Activated CD8-positive, alpha-beta memory T cell treated with anti-CD3 and anti-CD28 coated beads, Interleukin-2, amount 10 ng/mL, durations not matched to agents 7 days and 5 days (primary cell): ENCODE results near the gene CELA3A. TPM values are rescaled to one million over a fixed set of nuclear protein-coding genes. Genes with fewer than 3 reads are reported as not detected.
"Not testable (repeated sequence)": the region's sequence is repeated elsewhere in the genome, so short reads cannot be mapped to it uniquely, and the experiment has no call there.

Source experiments
- ATAC-seq: fragments of 150-1000 bp; cut with Tn5 transposase; one replicate; pipeline ENCODE4 v1.10.0; 2021; ENCODE audit warnings: moderate library complexity
- CTCF ChIA-PET: fragments of 350-600 bp; sonication (Branson Sonifier 250); formaldehyde crosslinking; loops from one replicate; lab custom pipeline; 2021; ENCODE audit warnings: antibody characterized with exemption; lab: Charles Lee
- DNase-seq: peaks from one replicate; pipeline ENCODE4 v3.0.0-alpha.2; 2020
- H3K27ac Mint-ChIP-seq: one replicate; pipeline ENCODE4 v1.8.0; 2021; ENCODE audit warnings: mild to moderate bottlenecking, mixed read lengths
- H3K27me3 Mint-ChIP-seq: one replicate; pipeline ENCODE4 v1.8.0; 2021; ENCODE audit warnings: mixed read lengths
- H3K36me3 Mint-ChIP-seq: one replicate; pipeline ENCODE4 v1.8.0; 2021; ENCODE audit warnings: mild to moderate bottlenecking, mixed read lengths
- H3K4me1 Mint-ChIP-seq: one replicate; pipeline ENCODE4 v1.8.0; 2021; ENCODE audit warnings: mixed read lengths
- H3K4me3 Mint-ChIP-seq: one replicate; pipeline ENCODE4 v1.8.0; 2021; ENCODE audit warnings: mild to moderate bottlenecking, moderate library complexity, mixed read lengths
- H3K9me3 Mint-ChIP-seq: one replicate; pipeline ENCODE4 v1.8.0; 2022; ENCODE audit warnings: low read depth, mixed read lengths
- total RNA-seq, 2 experiments: library from RNA; stranded (reverse); gene quantifications; one replicate each; pipeline ENCODE4 v1.2.3, GENCODE V29; 2021

Gene CELA3A
- total RNA-seq, 2 experiments from 2014 or later, result not detected

GRCh38 chr1:21972973-21973441, 28.4 kb upstream of the CELA3A start:
- H3K27me3 Mint-ChIP-seq, H3K36me3 Mint-ChIP-seq, H3K9me3 Mint-ChIP-seq, ATAC-seq, H3K4me1 Mint-ChIP-seq, H3K4me3 Mint-ChIP-seq, CTCF ChIA-PET, DNase-seq, H3K27ac Mint-ChIP-seq: not testable (repeated sequence)

- CTCF ChIA-PET, H3K27ac Mint-ChIP-seq, H3K27me3 Mint-ChIP-seq: not testable (repeated sequence)
These were observed 27.5 kb upstream of the CELA3A start for GRCh38 chr1:21973948-21974347.

GRCh38 chr1:21974699-21975098, 26.8 kb upstream of the CELA3A start:
- H3K9me3 Mint-ChIP-seq, H3K27ac Mint-ChIP-seq, ATAC-seq, DNase-seq, H3K4me3 Mint-ChIP-seq, H3K27me3 Mint-ChIP-seq, H3K36me3 Mint-ChIP-seq, H3K4me1 Mint-ChIP-seq, CTCF ChIA-PET: not testable (repeated sequence)

More at GRCh38 chr1:21973948-21974347, 27.5 kb upstream of the CELA3A start:
- H3K9me3 Mint-ChIP-seq, ATAC-seq, H3K4me3 Mint-ChIP-seq, H3K4me1 Mint-ChIP-seq, H3K36me3 Mint-ChIP-seq, DNase-seq: not testable (repeated sequence)

GRCh38 chr1:21975296-21975695, 26.2 kb upstream of the CELA3A start:
- not testable (repeated sequence) for ATAC-seq

GRCh38 chr1:21976703-21977239, 24.7 kb upstream of the CELA3A start, which contains the start of gene CELA3B:
TSS of gene CELA3B (plus strand) at chr1:21977022. CDS start at chr1:21977040, 18 bp downstream.
- ATAC-seq, H3K9me3 Mint-ChIP-seq, H3K4me3 Mint-ChIP-seq, H3K27me3 Mint-ChIP-seq, CTCF ChIA-PET, H3K36me3 Mint-ChIP-seq, H3K27ac Mint-ChIP-seq, DNase-seq, H3K4me1 Mint-ChIP-seq: not testable (repeated sequence)

More at GRCh38 chr1:21975296-21975695, 26.2 kb upstream of the CELA3A start:
- H3K9me3 Mint-ChIP-seq, H3K4me3 Mint-ChIP-seq, H3K4me1 Mint-ChIP-seq, DNase-seq, H3K36me3 Mint-ChIP-seq, H3K27ac Mint-ChIP-seq, CTCF ChIA-PET, H3K27me3 Mint-ChIP-seq: not testable (repeated sequence)

GRCh38 chr1:21978209-21978608, 23.2 kb upstream of the CELA3A start:
- H3K27ac Mint-ChIP-seq, H3K27me3 Mint-ChIP-seq, ATAC-seq, H3K36me3 Mint-ChIP-seq, CTCF ChIA-PET, DNase-seq, H3K4me1 Mint-ChIP-seq, H3K9me3 Mint-ChIP-seq, H3K4me3 Mint-ChIP-seq: not testable (repeated sequence)

GRCh38 chr1:21980515-21981220, 20.8 kb upstream of the CELA3A start:
- ATAC-seq, H3K9me3 Mint-ChIP-seq, H3K4me1 Mint-ChIP-seq, H3K4me3 Mint-ChIP-seq, H3K27me3 Mint-ChIP-seq, H3K27ac Mint-ChIP-seq, DNase-seq, CTCF ChIA-PET, H3K36me3 Mint-ChIP-seq: not testable (repeated sequence)

- H3K27me3 Mint-ChIP-seq, H3K36me3 Mint-ChIP-seq, H3K4me1 Mint-ChIP-seq, CTCF ChIA-PET, H3K27ac Mint-ChIP-seq, DNase-seq, ATAC-seq, H3K9me3 Mint-ChIP-seq, H3K4me3 Mint-ChIP-seq: not testable (repeated sequence)
These were observed 20.2 kb upstream of the CELA3A start for GRCh38 chr1:21981253-21981652.

GRCh38 chr1:21982122-21982521, 19.3 kb upstream of the CELA3A start:
- not testable (repeated sequence) for H3K36me3 Mint-ChIP-seq, H3K27me3 Mint-ChIP-seq, H3K4me1 Mint-ChIP-seq, H3K27ac Mint-ChIP-seq, ATAC-seq, H3K9me3 Mint-ChIP-seq, H3K4me3 Mint-ChIP-seq, DNase-seq
- CTCF ChIA-PET, result interaction anchor here (0.6 kb wide), 1 partner anchor 10 kb away, joined by 3 read pairs; no protein-coding TSS in a partner anchor

GRCh38 chr1:21983539-21983938, 17.9 kb upstream of the CELA3A start:
- H3K36me3 Mint-ChIP-seq, H3K9me3 Mint-ChIP-seq, H3K27me3 Mint-ChIP-seq, H3K4me1 Mint-ChIP-seq, ATAC-seq, CTCF ChIA-PET, DNase-seq, H3K27ac Mint-ChIP-seq, H3K4me3 Mint-ChIP-seq: not testable (repeated sequence)

- H3K27ac Mint-ChIP-seq, CTCF ChIA-PET, H3K27me3 Mint-ChIP-seq, H3K4me1 Mint-ChIP-seq, H3K4me3 Mint-ChIP-seq, H3K36me3 Mint-ChIP-seq, DNase-seq, ATAC-seq, H3K9me3 Mint-ChIP-seq: not testable (repeated sequence)
These were observed 15.6 kb upstream of the CELA3A start for GRCh38 chr1:21985893-21986292.

- H3K4me1 Mint-ChIP-seq, ATAC-seq, H3K9me3 Mint-ChIP-seq, H3K27me3 Mint-ChIP-seq, H3K4me3 Mint-ChIP-seq, H3K36me3 Mint-ChIP-seq, CTCF ChIA-PET, DNase-seq, H3K27ac Mint-ChIP-seq: not testable (repeated sequence)
These were observed 15.1 kb upstream of the CELA3A start for GRCh38 chr1:21986386-21986785.

- DNase-seq, H3K27me3 Mint-ChIP-seq, ATAC-seq, H3K9me3 Mint-ChIP-seq, H3K4me1 Mint-ChIP-seq, H3K27ac Mint-ChIP-seq, CTCF ChIA-PET, H3K4me3 Mint-ChIP-seq, H3K36me3 Mint-ChIP-seq: not testable (repeated sequence)
These were observed 11.6 kb upstream of the CELA3A start for GRCh38 chr1:21989672-21990393.
